Measurements from ENCODE around the gene SLC25A22. TPM values are rescaled to one million over a fixed set of nuclear protein-coding genes. Genes with fewer than 3 reads are reported as not detected.

SLC25A22 gene
- total and polyA plus RNA-seq, 10 of the 15 experiments (the other 5 are each of a cell fraction or from before 2014, with no cell fraction given) = 0.27 to 27.0 (median 8.2) TPM

GRCh38 chr11:795634-796564 is 2.2 kb downstream of the SLC25A22 start:
- peak overlapping the region; percentile 80 for H3K9ac ChIP-seq (ENCODE audit: control insufficient read depth, insufficient read depth, low read length)
- no TSS peak for BruUV-seq (replicated peaks)
- DNase-seq (ENCODE audit: low read depth, low spot score) (no peak), ATAC-seq (peak; percentile 73), FAIRE-seq (no peak)
- H3K27me3 ChIP-seq (replicated peaks in 1 of 2; ENCODE audit: control insufficient read depth in 2 of 2, insufficient read depth in 2 of 2, low read length in 1 of 2) = no peaks in the 10 kb centered on the region
- ChIA-PET SMC1A (ENCODE audit: uncharacterized antibody, unreplicated experiment) (no interaction called here), CTCF (interaction anchor here (0.6 to 1.6 kb wide), 7 partner anchors 48 to 242 kb away, joined by 3 to 5 read pairs (median 3); partner anchors contain the start of gene TMEM80), POLR2A (interaction anchor here (0.5 to 1.7 kb wide), 11 partner anchors 10 to 144 kb away, joined by 3 to 10 read pairs (median 4); partner anchors contain the start of genes PNPLA2 and RPLP2), RAD21 (ENCODE audit: unreplicated experiment) (interaction anchor here (0.6 to 2.8 kb wide), 9 partner anchors 10 to 260 kb away, joined by 3 to 14 read pairs (median 4); partner anchors contain the start of genes GATD1, HRAS and TMEM80)
- no peaks in the 10 kb centered on the region for H4K20me1 ChIP-seq (ENCODE audit: control insufficient read depth, insufficient read depth)
- peak overlapping the region; percentile 97 for H3K4me3 ChIP-seq
- no peaks in the 10 kb centered on the region for H3K9me3 ChIP-seq (replicated peaks; ENCODE audit: control insufficient read depth, insufficient read depth, low read length)
- peak overlapping the region; percentile 59 for H2AFZ ChIP-seq (ENCODE audit: control insufficient read depth, low read depth, low read length)
- H3K79me2 ChIP-seq (ENCODE audit: control insufficient read depth, insufficient read depth, low read length) = peaks cover 30% of the 10 kb centered on the region
- intact Hi-C loops (cut with micrococcal nuclease; ENCODE audit: unreplicated experiment) (loop anchor here (5.0 kb wide), 1 partner anchor 49 kb away; the partner anchor contains the start of gene TALDO1), in situ Hi-C loops (cut with MboI) (no loop called here)
- peak overlapping the region; percentile 67 for H3K27ac ChIP-seq (ENCODE audit: control insufficient read depth, insufficient read depth)
- H3K36me3 ChIP-seq (ENCODE audit: control insufficient read depth in 2 of 2, insufficient read depth in 2 of 2, low read length in 1 of 2) = peaks cover 0 to 10% of the 10 kb centered on the region in 2 experiments; a peak in 2 of 4 replicates
- 1% methylated on average over 24 of the region's 26 CpGs for WGBS (ENCODE audit: insufficient coverage, insufficient replicate concordance, low lambda C conversion rate, missing lambda C conversion rate)
- H3K4me1 ChIP-seq (ENCODE audit: control insufficient read depth, insufficient read depth, low read length) = peaks cover 15% of the 10 kb centered on the region
- H3K4me2 ChIP-seq (ENCODE audit: control insufficient read depth, insufficient read depth) = peak overlapping the region; percentile 100
- no peak for TF ChIP-seq ZNF24 (IDR thresholded peaks at IDR 0.05)
- TF ChIP-seq TCF3 (IDR thresholded peaks at IDR 0.05; ENCODE audit: borderline replicate concordance, insufficient read depth, low read depth, low read length) = 0 out of 2 replicates have a peak, but pooled peaks have one; percentile 22
- peak; percentile 53; the same call in 1 of the 2 replicates for TF ChIP-seq POLR2AphosphoS5 (IDR thresholded peaks at IDR 0.05; ENCODE audit: low read length)
- no peak for TF ChIP-seq EP300 (IDR thresholded peaks at IDR 0.05; ENCODE audit: borderline replicate concordance in 1 of 2, control insufficient read depth in 1 of 2, low read depth in 2 of 2, low read length in 2 of 2)
- TF ChIP-seq, protein P1, sequence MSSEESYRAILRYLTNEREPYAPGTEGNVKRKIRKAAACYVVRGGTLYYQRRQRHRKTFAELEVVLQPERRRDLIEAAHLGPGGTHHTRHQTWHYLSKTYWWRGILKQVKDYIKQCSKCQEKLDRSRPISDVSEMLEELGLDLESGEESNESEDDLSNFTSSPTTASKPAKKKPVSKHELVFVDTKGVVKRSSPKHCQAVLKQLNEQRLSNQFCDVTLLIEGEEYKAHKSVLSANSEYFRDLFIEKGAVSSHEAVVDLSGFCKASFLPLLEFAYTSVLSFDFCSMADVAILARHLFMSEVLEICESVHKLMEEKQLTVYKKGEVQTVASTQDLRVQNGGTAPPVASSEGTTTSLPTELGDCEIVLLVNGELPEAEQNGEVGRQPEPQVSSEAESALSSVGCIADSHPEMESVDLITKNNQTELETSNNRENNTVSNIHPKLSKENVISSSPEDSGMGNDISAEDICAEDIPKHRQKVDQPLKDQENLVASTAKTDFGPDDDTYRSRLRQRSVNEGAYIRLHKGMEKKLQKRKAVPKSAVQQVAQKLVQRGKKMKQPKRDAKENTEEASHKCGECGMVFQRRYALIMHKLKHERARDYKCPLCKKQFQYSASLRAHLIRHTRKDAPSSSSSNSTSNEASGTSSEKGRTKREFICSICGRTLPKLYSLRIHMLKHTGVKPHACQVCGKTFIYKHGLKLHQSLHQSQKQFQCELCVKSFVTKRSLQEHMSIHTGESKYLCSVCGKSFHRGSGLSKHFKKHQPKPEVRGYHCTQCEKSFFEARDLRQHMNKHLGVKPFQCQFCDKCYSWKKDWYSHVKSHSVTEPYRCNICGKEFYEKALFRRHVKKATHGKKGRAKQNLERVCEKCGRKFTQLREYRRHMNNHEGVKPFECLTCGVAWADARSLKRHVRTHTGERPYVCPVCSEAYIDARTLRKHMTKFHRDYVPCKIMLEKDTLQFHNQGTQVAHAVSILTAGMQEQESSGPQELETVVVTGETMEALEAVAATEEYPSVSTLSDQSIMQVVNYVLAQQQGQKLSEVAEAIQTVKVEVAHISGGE (CRISPR knock-in tag; IDR thresholded peaks at IDR 0.05) = no peak
- TF ChIP-seq ZNF207 (IDR thresholded peaks at IDR 0.05; ENCODE audit: borderline replicate concordance) = no peak
- no peak for TF ChIP-seq NFYA (IDR thresholded peaks at IDR 0.05; ENCODE audit: borderline replicate concordance, low read depth, low read length)
- TF ChIP-seq EZH2 (IDR thresholded peaks at IDR 0.05; ENCODE audit: borderline replicate concordance, control insufficient read depth, low read depth, low read length) = no peak
- TF ChIP-seq BMI1 (IDR thresholded peaks at IDR 0.05; ENCODE audit: borderline replicate concordance) = no peak
- peak; percentile 52 for TF ChIP-seq IKZF1 (conservative IDR thresholded peaks at IDR 0.05)
- no peak for TF ChIP-seq BRCA1 (IDR thresholded peaks at IDR 0.05; ENCODE audit: low read depth, low read length)
- TF ChIP-seq MTA2 (IDR thresholded peaks at IDR 0.05; ENCODE audit: low read depth) = no peak
- peak; percentile 66 for TF ChIP-seq NR2F1 (conservative IDR thresholded peaks at IDR 0.05)
- TF ChIP-seq NR2C1 (IDR thresholded peaks at IDR 0.05) = no peak
- 0 out of 3 replicates have a peak, but pooled peaks of 1 of the 2 experiments have one; percentile 4 for TF ChIP-seq EGR1 (IDR thresholded peaks at IDR 0.05; ENCODE audit: borderline replicate concordance in 1 of 2, low read depth in 2 of 2, low read length in 2 of 2)
- TF ChIP-seq RCOR1 (conservative IDR thresholded peaks at IDR 0.05; ENCODE audit: low read depth, low read length) = no peak
- TF ChIP-seq PML (IDR thresholded peaks at IDR 0.05; ENCODE audit: low read length) = no peak
- no peak for TF ChIP-seq CBX3 (IDR thresholded peaks at IDR 0.05; ENCODE audit: borderline replicate concordance, low read depth)
- TF ChIP-seq CBFB (IDR thresholded peaks at IDR 0.05; ENCODE audit: low read depth) = no peak
- no peak for TF ChIP-seq CBX5 (IDR thresholded peaks at IDR 0.05; ENCODE audit: low read depth)
- TF ChIP-seq ZNF384 (IDR thresholded peaks at IDR 0.05; ENCODE audit: borderline replicate concordance, low read depth, low read length) = no peak
